Keratinocyte (primary cell): Measurements from ENCODE around the gene LPGAT1. TPM values are rescaled to one million over a fixed set of nuclear protein-coding genes. Genes with fewer than 3 reads are reported as not detected.

Experiments
- DNase-seq: peaks from one replicate; pipeline ENCODE4 v3.0.0-alpha.2; 2011; ENCODE audit warnings: low read depth, missing footprints, low spot score
- FAIRE-seq: peaks from 2 replicates; lab custom pipeline; 2011; peaks lifted over from hg19 to GRCh38; lab: Jason Lieb, UNC
- H2AFZ ChIP-seq: 2 replicates; pipeline ENCODE4 v1.6.0; 2012; ENCODE audit warnings: low read length, control low read depth, inconsistent platforms; ENCODE audit not compliant: control insufficient read depth
- H3K27ac ChIP-seq: 2 replicates; pipeline ENCODE4 v1.5.1; 2011; ENCODE audit warnings: low read length; ENCODE audit not compliant: control insufficient read depth, insufficient read depth
- H3K27me3 ChIP-seq: 3 replicates; pipeline ENCODE4 v1.6.0; 2011; ENCODE audit warnings: low read length; ENCODE audit not compliant: control insufficient read depth, insufficient read depth; ENCODE audit errors: extremely low read depth
- H3K36me3 ChIP-seq, 2 experiments: 2 replicates in 1 of 2; 3 replicates in 1 of 2; pipeline ENCODE4 v1.5.1; 2011; ENCODE audit warnings: low read length in 2 of 2, mild to moderate bottlenecking in 1 of 2; ENCODE audit not compliant: control insufficient read depth in 2 of 2, insufficient read depth in 2 of 2; ENCODE audit errors: extremely low read depth in 1 of 2
- H3K4me1 ChIP-seq: 3 replicates; pipeline ENCODE4 v1.5.1; 2011; ENCODE audit warnings: low read length; ENCODE audit not compliant: control insufficient read depth, insufficient read depth; ENCODE audit errors: extremely low read depth
- H3K4me2 ChIP-seq: 3 replicates; pipeline ENCODE4 v1.6.0; 2011; ENCODE audit warnings: low read depth, low read length; ENCODE audit not compliant: control insufficient read depth, insufficient read depth; ENCODE audit errors: extremely low read depth
- H3K4me3 ChIP-seq, 3 experiments: fragments of 200-600 bp in 1 of 3; sonication (generic) in 1 of 3; 2 replicates in 2 of 3; 3 replicates in 1 of 3; pipeline ENCODE4 v1.5.1; 2011 to 2016; ENCODE audit warnings: low read length in 3 of 3, mild to moderate bottlenecking in 3 of 3, control low read depth in 2 of 3, inconsistent platforms in 1 of 3, low read depth in 1 of 3, mixed read lengths in 1 of 3, mixed run types in 1 of 3, moderate library complexity in 1 of 3; ENCODE audit not compliant: control insufficient read depth in 2 of 3, insufficient read depth in 2 of 3; ENCODE audit errors: extremely low read depth in 1 of 3
- H3K79me2 ChIP-seq: 2 replicates; pipeline ENCODE4 v1.6.0; 2012; ENCODE audit warnings: low read length; ENCODE audit not compliant: control insufficient read depth, insufficient read depth
- H3K9ac ChIP-seq: 3 replicates; pipeline ENCODE4 v1.6.0; 2011; ENCODE audit warnings: low read length; ENCODE audit not compliant: control insufficient read depth, insufficient read depth; ENCODE audit errors: extremely low read depth
- H3K9me1 ChIP-seq: 3 replicates; pipeline ENCODE4 v1.6.0; 2011; ENCODE audit warnings: low read length; ENCODE audit not compliant: control insufficient read depth, insufficient read depth; ENCODE audit errors: extremely low read depth
- H3K9me3 ChIP-seq: 2 replicates; pipeline ENCODE4 v1.5.1; 2012; ENCODE audit warnings: low read depth, low read length; ENCODE audit not compliant: control insufficient read depth
- H4K20me1 ChIP-seq: 3 replicates; pipeline ENCODE4 v1.6.0; 2011; ENCODE audit warnings: low read length; ENCODE audit not compliant: control insufficient read depth, insufficient read depth; ENCODE audit errors: extremely low read depth
- EZH2 ChIP-seq: IDR thresholded peaks from one replicate; pipeline ENCODE4 v1.6.1; 2012; ENCODE audit warnings: inconsistent platforms, mild to moderate bottlenecking, low read length, moderate library complexity
- dilution Hi-C: fragments of 300-500 bp; cut with MboI; formaldehyde crosslinking; loops from one replicate; pipeline ENCODE4 v1.7.0; 2020; ENCODE audit warnings: low sequenced_read_pairs; ENCODE audit not compliant: extremely low pct_ligation_motif_present
- polyA plus RNA-seq, 5 experiments: library from polyadenylated mRNA; depleted of rRNA in 3 of 5; stranded (reverse) in 3 of 5; stranded (forward) in 1 of 5; unstranded in 1 of 5; fragments of >200 nt; gene quantifications; 1 replicate in 1 of 5; 2 replicates in 3 of 5; 3 replicates in 1 of 5; pipeline versions ENCODE4 v1.2.1 to v1.2.3, GENCODE V29; 2011 to 2012; ENCODE audit warnings: missing spikeins in 2 of 5, low read depth in 1 of 5, low replicate concordance in 1 of 5
- TF ChIP-seq, protein P1 (sequence below), 3 experiments: IDR thresholded peaks in 1 of 3; conservative IDR thresholded peaks in 1 of 3; optimal IDR thresholded peaks in 1 of 3; 2 replicates in 2 of 3; 3 replicates in 1 of 3; pipeline versions ENCODE3 to v1.5.1; 2011; ENCODE audit warnings: low read length in 3 of 3, mild to moderate bottlenecking in 3 of 3, moderate library complexity in 2 of 3, control low read depth in 1 of 3, inconsistent platforms in 1 of 3; ENCODE audit not compliant: insufficient read depth in 2 of 3; ENCODE audit errors: extremely low read depth in 1 of 3

The LPGAT1 gene
- polyA plus RNA-seq, 1 donor (not counting 4 experiments of a cell fraction or from before 2014, with no cell fraction given): 14.7 TPM

DNA sequence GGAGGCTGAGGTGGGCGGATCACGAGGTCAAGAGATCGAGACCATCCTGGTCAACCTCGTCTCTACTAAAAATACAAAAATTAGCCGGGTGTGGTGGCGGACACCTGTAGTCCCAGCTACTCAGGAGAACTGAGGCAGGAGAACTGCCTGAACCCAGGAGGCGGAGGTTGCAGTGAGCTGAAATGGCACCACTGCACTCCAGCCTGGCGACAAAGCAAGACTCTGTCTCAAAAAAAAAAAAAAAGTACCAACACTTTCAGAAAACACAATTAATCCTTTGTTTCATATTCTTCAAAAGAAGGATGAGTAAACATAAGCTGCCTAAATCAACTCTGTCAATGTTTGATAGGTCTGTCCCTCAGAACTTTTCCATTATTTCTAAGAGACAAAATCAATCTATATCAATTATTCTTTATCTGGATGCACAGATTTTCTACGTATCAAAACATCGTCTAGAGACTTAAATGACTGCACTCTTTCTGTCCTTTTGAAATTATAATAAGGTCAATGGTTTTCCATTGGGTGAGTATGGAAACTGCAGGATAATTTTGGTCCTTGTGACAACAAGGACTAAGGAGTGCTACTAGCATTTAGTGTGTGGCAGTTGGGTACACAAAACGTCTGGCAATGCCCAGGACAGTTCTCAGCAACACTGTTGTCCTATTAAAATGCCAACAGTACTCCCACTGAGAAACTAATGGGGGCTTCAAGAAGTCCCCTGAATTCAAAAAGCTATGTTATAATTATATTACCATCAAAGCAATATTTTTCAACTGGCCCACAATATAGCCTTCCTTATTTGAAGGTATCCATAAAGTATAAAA lies 40.7 kb downstream of the LPGAT1 start:
- Histone ChIP-seq H3K79me2 (no peaks in the 10 kb centered on the region), H2AFZ (no peak overlapping the region), H3K4me1 (no peaks in the 10 kb centered on the region), H3K27me3 (no peaks in the 10 kb centered on the region), H3K27ac (no peak overlapping the region), H3K9me3 (no peaks in the 10 kb centered on the region), H3K4me3 (no peak overlapping the region), H3K4me2 (no peak overlapping the region), H3K9ac (no peak overlapping the region), H4K20me1 (no peaks in the 10 kb centered on the region), H3K9me1 (no peaks in the 10 kb centered on the region), H3K36me3 (peaks cover 5 to 11% of the 10 kb centered on the region in 2 experiments)
- no peak for FAIRE-seq
- no peak for DNase-seq
- TF ChIP-seq, protein P1, sequence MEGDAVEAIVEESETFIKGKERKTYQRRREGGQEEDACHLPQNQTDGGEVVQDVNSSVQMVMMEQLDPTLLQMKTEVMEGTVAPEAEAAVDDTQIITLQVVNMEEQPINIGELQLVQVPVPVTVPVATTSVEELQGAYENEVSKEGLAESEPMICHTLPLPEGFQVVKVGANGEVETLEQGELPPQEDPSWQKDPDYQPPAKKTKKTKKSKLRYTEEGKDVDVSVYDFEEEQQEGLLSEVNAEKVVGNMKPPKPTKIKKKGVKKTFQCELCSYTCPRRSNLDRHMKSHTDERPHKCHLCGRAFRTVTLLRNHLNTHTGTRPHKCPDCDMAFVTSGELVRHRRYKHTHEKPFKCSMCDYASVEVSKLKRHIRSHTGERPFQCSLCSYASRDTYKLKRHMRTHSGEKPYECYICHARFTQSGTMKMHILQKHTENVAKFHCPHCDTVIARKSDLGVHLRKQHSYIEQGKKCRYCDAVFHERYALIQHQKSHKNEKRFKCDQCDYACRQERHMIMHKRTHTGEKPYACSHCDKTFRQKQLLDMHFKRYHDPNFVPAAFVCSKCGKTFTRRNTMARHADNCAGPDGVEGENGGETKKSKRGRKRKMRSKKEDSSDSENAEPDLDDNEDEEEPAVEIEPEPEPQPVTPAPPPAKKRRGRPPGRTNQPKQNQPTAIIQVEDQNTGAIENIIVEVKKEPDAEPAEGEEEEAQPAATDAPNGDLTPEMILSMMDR (optimal IDR thresholded peaks at IDR 0.05 in 1 of 3, IDR thresholded peaks at IDR 0.05 in 1 of 3, conservative IDR thresholded peaks at IDR 0.05 in 1 of 3; ENCODE audit: extremely low read depth in 1 of 3, insufficient read depth in 2 of 3, low read length in 3 of 3): no peak
- TF ChIP-seq EZH2: no peak
- dilution Hi-C loops: no loop called here

DNA sequence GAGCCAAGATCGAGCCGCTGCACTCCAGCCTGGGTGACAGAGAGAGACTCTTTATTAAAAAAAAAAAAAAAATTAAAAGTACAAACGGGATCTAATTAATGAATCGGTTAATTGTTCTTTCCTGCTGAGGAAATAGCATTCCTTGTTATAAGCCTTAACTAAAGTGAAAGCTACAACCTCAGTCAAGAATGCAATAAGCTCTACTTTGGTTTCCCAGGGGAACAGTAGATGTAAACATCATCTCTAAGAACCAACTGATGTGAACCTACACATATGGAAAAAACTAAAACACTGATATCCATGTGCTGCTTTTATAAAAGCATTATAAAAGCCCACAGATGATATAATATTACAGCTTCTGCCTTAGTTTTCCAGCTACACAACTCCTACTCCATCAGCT lies 41.9 kb downstream of the LPGAT1 start:
- TF ChIP-seq, protein P1 (optimal IDR thresholded peaks at IDR 0.05 in 1 of 3, IDR thresholded peaks at IDR 0.05 in 1 of 3, conservative IDR thresholded peaks at IDR 0.05 in 1 of 3; ENCODE audit: extremely low read depth in 1 of 3, insufficient read depth in 2 of 3, low read length in 3 of 3): no peak
- TF ChIP-seq EZH2: no peak
- Histone ChIP-seq H3K4me2 (no peak overlapping the region), H2AFZ (no peak overlapping the region), H3K4me3 (no peak overlapping the region), H4K20me1 (no peaks in the 10 kb centered on the region), H3K9ac (no peak overlapping the region), H3K36me3 (peaks cover 5 to 11% of the 10 kb centered on the region in 2 experiments), H3K27me3 (no peaks in the 10 kb centered on the region), H3K4me1 (no peaks in the 10 kb centered on the region), H3K27ac (no peak overlapping the region), H3K79me2 (no peaks in the 10 kb centered on the region), H3K9me1 (no peaks in the 10 kb centered on the region), H3K9me3 (no peaks in the 10 kb centered on the region)
- no peak for DNase-seq
- dilution Hi-C loops: no loop called here
- no peak for FAIRE-seq
